SW480 (cell line): ENCODE data around the gene ANAPC1.
"Not testable (repeated sequence)": the region's sequence is repeated elsewhere in the genome, so short reads cannot be mapped to it uniquely, and the experiment has no call there.

ENCODE experiments used
- DNase-seq: peaks from one replicate; pipeline ENCODE4 v3.0.0-alpha.2; 2016; ENCODE audit warnings: low spot score

Gene ANAPC1

DNA sequence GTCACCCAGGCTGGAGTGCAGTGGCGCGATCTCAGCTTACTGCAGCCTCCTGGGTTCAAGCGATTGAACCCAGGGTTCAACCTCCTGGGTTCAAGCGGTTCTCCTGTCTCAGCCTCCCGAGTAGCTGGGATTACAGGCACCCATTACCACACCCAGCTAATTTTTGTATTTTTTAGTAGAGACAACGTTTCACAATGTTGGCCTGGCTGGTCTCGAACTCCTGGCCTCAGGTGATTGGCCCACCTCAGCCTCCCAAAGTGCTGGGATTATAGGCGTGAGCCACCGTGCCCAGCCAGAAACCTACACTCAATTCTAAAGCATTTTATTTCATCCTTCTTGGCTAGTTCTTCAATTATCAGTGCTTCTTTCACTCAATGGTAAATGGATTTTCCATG lies 21.5 kb upstream of the ANAPC1 start:
- DNase-seq: not testable (repeated sequence)

DNA sequence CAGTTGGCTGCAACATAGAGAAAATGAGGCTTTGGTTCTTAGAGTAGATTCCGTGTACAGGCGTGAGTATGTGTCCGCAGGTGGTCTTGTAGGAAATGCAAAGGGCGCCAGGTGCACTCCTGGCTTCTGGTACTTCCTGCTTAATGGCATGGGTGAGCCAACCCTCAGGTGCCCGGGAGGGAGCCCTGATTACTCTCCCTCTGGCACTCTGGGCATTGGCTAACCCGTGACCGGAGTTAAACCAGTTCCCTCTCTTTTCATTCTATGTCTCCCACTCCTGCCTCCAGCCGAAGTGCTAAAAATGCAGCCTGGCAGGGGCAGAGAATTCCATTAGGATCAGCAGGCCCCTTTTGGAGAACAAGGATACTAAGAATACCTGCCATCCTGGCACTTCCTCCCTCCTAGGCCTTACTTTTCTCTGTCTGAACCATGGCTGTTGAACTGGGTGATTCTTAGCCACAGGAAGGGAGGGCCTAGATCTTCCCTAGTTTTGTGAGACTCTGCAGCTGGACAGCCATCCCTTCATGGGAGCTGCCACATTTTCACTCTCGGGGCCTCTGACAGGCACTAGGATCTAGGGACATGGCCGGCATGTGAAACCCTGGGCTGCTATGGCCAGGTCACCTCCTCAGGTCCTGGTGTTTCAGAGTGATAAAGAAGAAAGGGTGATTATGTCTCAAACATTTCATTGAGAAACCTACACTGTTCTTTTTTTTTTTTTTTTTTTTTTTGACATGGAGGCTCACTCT lies 20.9 kb upstream of the ANAPC1 start:
- no peak for DNase-seq

DNA sequence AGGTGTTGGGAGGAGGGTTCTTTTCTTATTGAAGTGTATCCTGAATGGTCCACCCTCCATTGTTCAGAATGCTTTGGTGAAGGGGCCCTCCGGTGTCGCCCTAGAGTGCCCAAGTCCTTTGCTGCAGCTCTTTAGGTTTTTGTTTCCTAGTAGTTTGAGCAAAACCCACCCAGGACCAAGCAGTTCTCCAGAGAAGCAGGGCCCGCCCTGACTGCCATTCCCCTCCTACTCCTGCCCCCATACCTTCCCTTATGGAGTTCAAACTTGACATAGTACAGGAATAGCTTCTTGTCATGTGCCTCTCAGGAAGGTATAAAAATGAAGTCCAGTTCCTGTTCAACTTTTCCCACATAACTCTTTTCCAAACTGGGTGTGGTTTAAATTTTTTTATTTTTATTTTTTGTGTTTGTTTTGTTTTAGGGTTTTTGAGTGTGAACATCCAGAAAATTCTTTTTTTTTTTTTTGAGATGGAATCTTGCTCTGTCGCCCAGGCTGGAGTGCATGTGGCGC lies 20.0 kb upstream of the ANAPC1 start:
- no peak for DNase-seq

DNA sequence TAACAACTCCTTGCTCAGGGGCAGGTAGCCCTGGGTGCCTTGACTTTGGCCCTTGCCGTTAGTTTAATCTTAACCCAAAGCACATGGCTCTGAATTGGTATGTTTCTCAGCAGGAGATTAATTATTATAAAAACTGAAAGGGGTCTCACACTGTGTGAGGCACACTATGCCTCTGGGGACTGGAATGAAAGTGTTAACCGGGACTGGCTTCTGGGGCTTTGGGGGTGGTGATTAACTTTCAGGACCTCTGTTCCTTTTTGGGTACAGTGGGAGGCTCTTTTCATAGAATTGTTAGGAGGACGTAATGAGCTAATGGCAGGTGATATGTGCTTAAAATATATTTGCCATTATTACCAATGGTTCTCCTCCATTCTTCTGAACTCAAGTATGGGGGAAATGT lies 19.5 kb upstream of the ANAPC1 start:
- no peak for DNase-seq

DNA sequence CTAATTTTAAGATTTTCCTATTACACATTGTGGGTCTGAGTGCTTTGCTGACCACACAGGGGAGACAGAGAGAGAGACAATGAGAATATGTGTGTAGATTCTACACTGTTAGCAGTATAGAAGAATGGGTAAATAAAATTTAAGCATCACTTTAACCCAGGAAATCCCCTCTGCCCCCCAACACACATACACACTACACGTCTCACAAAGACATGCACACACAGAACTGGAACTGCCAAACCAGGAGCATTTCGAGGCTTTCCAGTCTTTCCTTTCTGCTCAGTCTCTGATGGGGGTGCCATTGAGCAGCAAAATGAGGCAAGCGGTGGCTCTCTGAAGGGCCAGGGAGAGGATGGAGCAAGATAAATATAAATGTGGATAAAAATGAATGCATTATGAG lies 16.9 kb upstream of the ANAPC1 start:
- peak; percentile 42 for DNase-seq

DNA sequence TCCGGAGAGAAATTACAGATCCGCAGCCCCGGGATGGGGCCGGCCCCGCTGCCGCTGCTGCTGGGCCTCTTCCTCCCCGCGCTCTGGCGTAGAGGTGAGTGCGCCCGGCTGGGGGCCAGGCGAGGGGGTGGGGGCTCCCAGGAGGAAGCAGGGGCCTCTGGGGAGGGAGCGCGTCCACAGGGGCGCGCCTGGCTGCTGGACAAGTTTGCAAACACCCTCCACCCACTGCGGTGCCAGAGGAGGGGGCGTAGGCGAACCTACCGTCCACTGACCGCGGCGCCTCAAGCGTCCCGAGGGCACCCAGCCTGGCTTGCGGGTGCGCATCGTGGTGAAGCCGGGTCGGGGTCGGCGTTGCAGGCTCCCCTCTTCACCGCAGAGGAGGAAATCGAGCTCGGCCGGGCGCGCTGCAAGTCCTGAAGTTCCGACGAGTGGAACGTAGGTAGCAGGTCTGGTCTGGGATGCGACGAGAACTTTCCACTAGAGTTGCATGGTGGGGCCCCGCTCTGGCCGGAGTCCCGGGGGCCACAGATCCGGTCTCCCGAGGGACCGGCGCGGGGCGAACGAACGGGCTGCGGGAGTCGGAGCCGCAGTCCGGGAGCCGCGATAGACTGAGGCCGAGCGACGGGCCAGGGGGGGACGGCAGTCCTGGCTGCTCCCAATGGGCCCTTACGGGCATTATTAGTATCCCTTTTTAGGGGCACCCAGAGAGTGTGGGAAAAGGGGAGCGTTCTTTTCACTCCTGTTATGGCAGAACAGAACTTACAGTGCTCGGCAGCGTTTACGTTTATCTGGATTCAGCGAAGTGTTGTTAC lies 14.9 kb upstream of the ANAPC1 start:
- no peak for DNase-seq

DNA sequence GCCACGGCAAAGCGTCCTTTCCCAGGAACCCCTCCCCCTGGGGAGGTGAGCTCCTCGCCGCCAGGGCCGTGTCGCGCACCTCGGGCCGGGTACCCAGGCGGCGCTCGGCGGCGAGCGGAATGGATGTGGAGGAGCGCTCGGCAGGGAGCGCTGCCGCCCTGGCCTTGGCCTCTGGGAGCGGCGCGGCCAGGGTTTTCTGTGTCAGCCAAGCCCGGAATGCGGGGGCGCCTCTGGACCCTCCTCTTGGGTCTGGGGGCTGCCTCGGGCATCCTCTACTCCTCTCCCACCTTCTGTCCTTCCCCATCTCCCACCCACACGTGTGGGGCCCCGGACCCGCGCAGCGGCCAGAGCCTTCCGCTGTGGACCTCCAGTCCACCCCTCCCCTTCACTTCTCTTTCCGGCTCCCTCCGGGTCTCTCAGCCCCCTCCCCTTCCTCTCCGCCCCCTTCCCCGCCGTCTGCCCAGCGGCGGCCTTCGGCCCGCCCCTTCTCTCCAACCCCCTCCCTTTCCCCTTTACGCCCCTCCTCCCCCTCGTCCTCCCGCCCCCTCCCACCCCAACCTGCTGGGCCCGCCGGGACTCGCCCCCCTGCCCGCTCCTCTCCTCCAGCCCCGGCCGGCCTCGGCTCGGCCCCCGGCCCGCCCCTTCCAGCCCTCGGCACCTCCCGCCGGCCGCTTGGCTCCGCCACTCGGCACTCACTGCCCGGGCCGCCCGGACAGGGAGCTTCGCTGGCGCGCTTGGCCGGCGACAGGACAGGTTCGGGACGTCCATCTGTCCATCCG lies 14.1 kb upstream of the ANAPC1 start, which contains the start of gene MERTK:
MERTK (plus strand) TSS at position 684 of the 779 bp plus-strand sequence. CDS start 129 bp downstream, outside the sequence.
- peak; percentile 71 for DNase-seq

DNA sequence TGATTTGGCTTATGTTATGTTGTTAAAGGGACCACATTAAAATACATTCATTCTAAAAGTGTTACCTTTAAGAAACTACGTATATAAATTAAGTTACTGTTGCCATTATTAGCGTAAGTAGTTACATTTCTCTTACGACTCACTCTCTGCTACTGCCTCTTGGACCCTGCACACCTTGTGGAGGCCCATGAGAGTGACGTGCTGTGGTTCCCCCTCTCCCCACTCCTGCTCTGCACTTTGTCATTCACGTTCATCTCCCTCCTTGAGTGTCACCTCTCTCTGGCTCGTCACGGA lies 13.6 kb upstream of the ANAPC1 start:
- DNase-seq: no peak

DNA sequence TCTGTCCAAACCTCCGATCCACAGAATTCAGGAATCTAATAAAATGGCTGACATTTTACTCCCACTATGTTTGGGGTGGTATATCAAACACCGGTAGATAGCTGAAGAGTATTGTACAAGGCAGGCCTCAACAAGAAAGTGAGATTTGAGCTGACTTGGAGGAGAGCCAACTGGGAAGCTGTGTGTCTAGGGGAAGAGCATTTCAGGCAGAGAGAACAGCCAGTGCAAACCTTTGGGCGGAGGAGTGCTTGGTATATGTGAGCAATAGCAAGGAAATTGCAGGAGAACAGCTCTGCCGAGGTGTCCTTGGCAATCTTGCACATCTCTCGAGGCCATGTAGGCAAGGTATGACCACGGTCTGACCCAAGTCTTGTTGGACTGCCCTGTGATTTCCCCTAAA lies 12.6 kb upstream of the ANAPC1 start:
- no peak for DNase-seq

DNA sequence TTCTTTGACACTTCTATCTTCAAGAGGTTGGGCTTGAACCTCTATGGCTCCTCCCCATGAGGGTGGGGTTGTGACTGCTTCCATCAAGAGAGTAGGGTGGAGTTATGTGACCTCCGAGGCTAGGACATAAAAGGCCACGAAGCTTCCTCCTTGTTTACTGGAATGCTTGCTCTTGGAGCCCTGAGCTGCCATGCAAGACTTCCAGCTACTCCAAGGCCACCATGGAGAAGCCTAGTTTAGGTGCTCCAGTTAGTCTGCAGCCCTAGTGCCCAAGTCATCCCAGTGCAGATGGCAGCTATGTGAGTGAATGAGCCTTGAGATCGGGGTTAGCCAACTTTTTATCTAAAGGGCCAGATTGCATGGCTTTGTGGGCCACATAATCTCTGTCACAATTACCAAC lies 12.0 kb upstream of the ANAPC1 start:
- DNase-seq: peak; percentile 27

DNA sequence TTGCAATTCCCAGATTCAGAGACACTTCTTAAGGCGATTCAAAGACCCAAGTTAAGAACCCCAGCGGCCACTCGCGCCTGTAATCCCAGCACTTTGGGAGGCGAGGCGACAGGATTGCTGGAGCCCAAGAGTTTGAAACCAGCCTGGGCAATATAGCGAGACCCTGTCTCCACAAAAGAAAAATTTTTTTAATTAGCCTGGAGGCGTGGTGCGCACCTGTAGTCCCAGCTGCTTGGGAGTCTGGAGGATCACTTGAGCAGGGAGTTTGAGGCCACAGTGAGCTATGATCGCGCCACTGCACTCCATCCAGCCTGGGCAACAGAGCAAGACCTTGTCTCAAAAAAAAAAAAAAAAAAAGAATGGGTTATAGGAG lies 585 bp upstream of the ANAPC1 start:
- DNase-seq: no peak

DNA sequence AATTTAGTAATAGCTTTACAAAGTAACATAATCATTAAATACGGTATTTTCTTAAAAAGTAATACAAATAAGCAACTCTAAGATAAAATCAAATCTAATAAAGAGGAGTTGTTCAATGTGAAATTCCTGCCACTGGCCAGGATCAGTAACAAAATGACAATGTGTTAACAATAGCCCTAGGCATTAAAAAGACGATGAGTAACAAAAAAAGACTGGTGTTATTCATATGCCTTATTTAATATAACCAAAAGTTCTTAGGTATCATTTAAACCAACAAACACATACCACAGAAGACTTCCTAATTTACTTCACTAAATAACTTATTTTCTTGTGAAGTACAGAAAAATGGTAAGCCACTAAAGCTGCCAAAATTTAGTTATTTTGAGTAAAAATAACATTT lies 11.2 kb downstream of the ANAPC1 start:
- DNase-seq: not testable (repeated sequence)

DNA sequence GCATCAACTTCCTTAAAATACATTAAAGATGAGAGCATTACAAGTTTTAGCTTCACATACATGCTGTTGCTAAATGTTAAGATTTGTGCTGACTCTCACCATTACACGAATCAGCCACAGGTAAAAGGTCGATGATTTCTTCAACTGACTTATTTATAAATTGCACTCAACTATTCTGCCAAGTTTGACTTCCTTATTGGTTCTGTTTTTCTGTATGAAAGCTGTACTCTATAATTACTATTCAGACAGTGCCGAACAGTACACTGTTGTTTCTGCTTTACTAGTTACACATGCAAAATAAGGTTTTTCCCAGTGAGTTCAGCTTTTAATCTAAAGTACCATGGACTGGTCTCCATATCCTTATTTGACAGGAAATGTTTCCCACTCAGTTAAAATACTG lies 18.9 kb downstream of the ANAPC1 start:
- DNase-seq: not testable (repeated sequence)

DNA sequence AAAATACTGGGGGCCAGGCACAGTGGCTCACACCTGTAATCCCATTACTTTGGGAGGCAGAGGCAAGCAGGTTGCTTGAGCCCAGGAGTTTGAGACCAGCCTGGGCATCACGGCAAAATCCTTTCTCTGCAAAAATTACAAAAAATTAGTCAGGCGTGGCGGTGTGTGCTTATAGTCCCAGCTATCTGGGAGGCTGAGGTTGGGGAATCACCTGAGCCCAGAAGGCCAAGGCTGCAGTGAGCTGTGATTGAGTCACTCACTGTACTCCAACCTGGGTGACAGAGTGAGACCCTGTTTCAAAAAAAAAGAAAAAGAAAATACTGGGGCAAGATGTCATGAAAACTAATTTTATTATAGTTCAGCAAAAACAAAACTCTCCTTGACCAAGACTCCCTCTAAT lies 24.0 kb downstream of the ANAPC1 start:
- DNase-seq: not testable (repeated sequence)

DNA sequence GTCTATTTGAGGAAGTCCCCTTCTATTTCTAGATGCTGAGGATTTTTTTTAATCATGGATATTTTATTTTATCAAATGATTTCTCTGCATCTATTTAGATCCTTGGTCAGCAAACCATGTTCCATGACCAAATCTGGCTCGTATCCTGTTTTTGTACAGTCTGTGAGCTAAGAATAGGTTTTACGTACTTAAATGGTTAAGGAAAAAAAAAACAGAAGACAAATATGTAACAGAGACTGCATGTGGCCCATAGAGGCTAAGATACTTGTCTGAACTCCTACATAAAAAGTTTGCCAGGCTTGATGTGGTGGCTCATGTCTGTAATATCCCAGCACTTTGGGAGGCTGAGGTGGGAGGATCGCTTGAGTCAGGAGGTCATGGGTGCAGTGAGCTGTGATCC lies 31.4 kb downstream of the ANAPC1 start:
- DNase-seq: not testable (repeated sequence)

DNA sequence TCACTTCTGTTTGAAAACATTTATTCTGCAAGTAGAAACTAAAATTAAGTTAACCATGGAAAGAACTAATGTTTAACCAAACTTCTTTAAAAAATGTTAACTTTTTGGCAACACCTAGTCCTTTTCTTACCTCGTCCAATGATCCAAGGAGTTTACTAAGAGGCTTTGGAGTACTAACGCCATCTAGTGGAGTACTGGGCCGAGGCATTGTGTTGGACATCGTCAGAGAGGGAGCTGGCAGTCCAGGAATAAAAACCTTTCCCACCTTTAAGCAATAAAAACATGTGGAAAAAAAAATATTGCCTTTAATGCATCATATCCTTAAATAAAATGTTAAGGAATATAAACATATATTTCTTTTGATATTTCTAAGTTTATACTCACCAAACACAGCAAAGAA lies 33.3 kb downstream of the ANAPC1 start:
- not testable (repeated sequence) for DNase-seq

DNA sequence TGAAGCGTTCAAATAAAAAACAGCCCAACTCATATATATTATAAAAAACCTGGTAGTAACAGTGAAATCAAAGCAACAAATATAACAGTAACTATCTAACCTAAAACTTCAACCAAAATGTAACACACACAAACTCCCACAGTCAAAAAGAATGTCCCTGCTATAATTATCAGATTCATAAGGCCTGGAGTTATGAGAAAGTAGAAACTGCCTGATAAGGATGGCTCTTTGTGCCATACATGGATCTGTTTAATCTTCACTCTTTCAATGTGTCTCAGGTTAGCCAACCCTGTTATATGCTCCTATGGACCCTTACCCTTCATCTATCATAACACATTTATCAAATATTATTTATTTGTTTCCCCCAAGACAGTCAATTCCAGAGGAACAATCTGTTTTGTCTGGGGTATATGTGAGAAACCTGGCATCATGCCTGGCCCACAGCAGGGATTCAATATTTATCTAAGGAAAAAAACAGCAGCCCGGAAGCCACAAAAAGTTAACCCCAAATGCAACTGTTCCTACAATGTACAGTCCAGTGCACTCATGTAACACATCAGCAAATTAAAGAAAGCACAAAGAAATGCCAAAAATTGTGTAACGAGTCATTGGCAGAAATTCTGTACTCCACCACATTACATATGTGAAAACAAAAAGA lies 44.2 kb downstream of the ANAPC1 start:
- not testable (repeated sequence) for DNase-seq

DNA sequence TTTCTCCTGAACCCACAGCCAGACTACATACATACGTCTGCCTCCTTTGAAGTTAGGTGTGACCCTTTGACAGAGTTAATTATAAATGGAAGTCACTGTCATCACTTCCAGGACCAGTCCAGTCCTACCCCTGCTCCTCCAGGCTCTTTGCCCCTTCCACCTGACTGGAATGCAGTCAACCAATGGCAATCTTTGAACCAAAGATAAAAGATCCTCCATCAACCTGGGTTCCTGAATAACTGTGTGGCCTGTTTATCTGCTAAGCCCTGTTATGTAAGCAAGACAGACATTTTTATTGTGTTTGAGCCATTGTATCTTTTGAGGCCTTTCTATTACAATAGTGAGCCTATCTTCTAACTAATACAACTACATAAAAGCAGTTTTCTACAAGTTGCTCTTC lies 45.0 kb downstream of the ANAPC1 start:
- DNase-seq: not testable (repeated sequence)

DNA sequence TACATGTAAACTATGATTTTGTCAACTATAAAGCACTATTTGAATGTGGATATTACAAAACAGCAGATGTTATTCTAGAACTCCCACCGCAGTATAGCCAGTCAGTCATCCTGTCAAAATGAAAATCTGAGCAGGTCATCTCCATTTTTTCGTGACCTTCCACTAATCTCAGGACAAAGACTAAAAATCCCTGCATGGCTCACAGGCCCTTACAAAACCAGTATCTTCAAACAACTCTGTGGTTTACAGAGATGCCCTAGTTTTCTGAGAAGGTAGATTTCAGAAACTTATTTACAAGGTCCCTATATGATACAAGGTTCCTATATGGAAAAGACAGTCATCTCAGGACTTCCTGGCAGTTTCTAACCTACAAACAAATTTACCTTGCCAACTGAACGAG lies 49.8 kb downstream of the ANAPC1 start:
- DNase-seq: not testable (repeated sequence)

DNA sequence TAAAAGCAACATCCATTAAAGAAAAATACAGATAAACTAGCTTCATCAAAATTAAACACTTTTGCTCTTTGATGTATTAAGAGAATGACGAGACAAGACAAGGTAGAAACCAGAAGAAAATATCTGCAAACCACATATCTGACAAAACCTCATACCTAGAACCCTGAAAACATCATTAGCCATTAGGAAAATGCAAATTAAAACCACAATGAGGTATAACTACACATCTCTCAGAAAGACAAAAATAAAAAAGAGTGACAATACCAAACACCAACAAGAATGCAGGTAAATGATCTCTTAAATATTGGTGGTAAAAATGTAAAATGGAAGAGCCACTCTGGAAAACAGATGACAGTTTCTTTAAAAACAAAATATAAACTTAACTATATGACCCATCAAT lies 53.5 kb downstream of the ANAPC1 start:
- not testable (repeated sequence) for DNase-seq

DNA sequence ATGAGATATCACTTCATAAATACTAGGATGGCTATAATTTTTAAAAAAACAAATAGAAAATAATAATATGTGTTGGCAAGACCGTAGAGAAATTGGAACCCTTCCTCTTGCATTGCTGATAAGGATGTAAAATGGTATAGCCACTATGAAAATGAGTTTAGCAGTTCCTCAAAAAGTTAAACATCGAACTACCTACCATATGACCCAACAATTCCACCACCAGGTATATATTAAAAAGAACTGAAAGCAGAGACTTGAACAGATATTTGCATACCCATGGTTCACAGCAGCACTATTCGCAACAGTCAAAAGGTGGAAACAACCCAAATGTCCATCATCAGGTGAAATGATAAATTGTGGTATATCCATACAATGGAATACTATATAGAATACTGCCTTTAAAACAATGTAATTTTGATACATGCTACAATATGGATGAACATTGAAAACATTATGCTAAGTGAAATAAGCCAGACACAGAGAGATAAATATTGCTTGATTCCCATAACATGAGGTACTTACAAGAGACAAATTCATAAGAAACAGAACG lies 55.7 kb downstream of the ANAPC1 start:
- not testable (repeated sequence) for DNase-seq
